HG02970 (cell line): ENCODE results near the gene RSU1.

Source experiments
- ATAC-seq: cut with Tn5 transposase; IDR thresholded peaks from one replicate; pipeline ENCODE4 v1.9.1; 2021; ENCODE audit warnings: mild to moderate bottlenecking, moderate library complexity, moderate number of reproducible peaks; ENCODE audit not compliant: unreplicated experiment, low FRiP score

Gene RSU1

GRCh38 chr10:16686054-16686902 lies 130.9 kb downstream of the RSU1 start:
- no peak for ATAC-seq

GRCh38 chr10:16685551-16685950 lies 131.7 kb downstream of the RSU1 start:
- no peak for ATAC-seq

- no peak for ATAC-seq
Measured at GRCh38 chr10:16681521-16681920, 135.7 kb downstream of the RSU1 start.

GRCh38 chr10:16679511-16679910 lies 137.7 kb downstream of the RSU1 start:
- no peak for ATAC-seq

GRCh38 chr10:16675334-16675733 lies 141.9 kb downstream of the RSU1 start:
- no peak for ATAC-seq

- ATAC-seq, result no peak
Measured at GRCh38 chr10:16674147-16674703, 143.0 kb downstream of the RSU1 start.

GRCh38 chr10:16673443-16673842 lies 143.8 kb downstream of the RSU1 start:
- no peak for ATAC-seq

- ATAC-seq, result no peak
Measured at GRCh38 chr10:16663444-16663843, 153.8 kb downstream of the RSU1 start.

GRCh38 chr10:16662923-16663322 lies 154.3 kb downstream of the RSU1 start:
- ATAC-seq, result no peak

- ATAC-seq, result no peak
Measured at GRCh38 chr10:16656895-16657294, 160.3 kb downstream of the RSU1 start.

- no peak for ATAC-seq
Measured at GRCh38 chr10:16653224-16653623, 164.0 kb downstream of the RSU1 start.

GRCh38 chr10:16652154-16652553 lies 165.1 kb downstream of the RSU1 start:
- ATAC-seq, result no peak

- no peak for ATAC-seq
Measured at GRCh38 chr10:16649757-16650156, 167.5 kb downstream of the RSU1 start.

- ATAC-seq, result no peak
Measured at GRCh38 chr10:16648366-16648765, 168.9 kb downstream of the RSU1 start.

- no peak for ATAC-seq
Measured at GRCh38 chr10:16646181-16647059, 170.8 kb downstream of the RSU1 start.

- no peak for ATAC-seq
Measured at GRCh38 chr10:16644146-16644545, 173.1 kb downstream of the RSU1 start.

GRCh38 chr10:16643502-16643901 lies 173.7 kb downstream of the RSU1 start:
- no peak for ATAC-seq

- no peak for ATAC-seq
Measured at GRCh38 chr10:16640153-16640552, 177.1 kb downstream of the RSU1 start.

- ATAC-seq, result no peak
Measured at GRCh38 chr10:16639471-16639870, 177.8 kb downstream of the RSU1 start.

GRCh38 chr10:16632996-16633395 lies 184.2 kb downstream of the RSU1 start:
- no peak for ATAC-seq

GRCh38 chr10:16626697-16627096 lies 190.5 kb downstream of the RSU1 start:
- ATAC-seq, result no peak
